Stimulated activated CD8-positive, alpha-beta memory T cell treated with anti-CD3 and anti-CD28 coated beads, Interleukin-4, amount 100 ng/mL, for 24 hours (primary cell): ENCODE results near the gene TVP23C.

ENCODE experiments used
- DNase-seq: peaks from one replicate; pipeline ENCODE4 v3.0.0-alpha.2; 2020; ENCODE audit warnings: low read depth

TVP23C gene

GRCh38 chr17:15496735-15497670 is 66.3 kb downstream of the TVP23C start:
- DNase-seq, result no peak

- no peak for DNase-seq
Observed at GRCh38 chr17:15494821-15495220, 68.5 kb downstream of the TVP23C start.

- no peak for DNase-seq
Observed at GRCh38 chr17:15493693-15494035, 69.6 kb downstream of the TVP23C start.

- DNase-seq, result no peak
Observed at GRCh38 chr17:15492791-15493692, 70.2 kb downstream of the TVP23C start.

DNA sequence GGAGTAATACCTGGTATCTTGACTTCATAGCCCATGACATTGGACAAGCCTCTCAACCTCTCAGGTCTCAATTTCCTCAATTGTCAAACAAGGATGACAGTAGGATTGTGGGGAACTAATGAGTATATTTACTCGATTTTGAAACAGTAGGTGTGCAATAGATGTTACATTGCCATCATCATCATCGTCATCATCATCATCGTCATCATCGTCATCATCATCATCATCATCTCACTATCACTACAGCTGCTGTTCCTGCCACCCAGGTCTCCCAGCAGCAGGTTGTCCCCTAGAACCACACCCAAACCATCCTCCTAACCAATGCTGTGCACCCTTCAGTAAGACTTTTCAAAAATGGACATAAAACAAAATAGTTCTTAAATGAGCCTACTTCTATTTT is 71.1 kb downstream of the TVP23C start:
- no peak for DNase-seq

GRCh38 chr17:15490634-15491261 is 72.5 kb downstream of the TVP23C start:
- DNase-seq, result peak; percentile 4

DNA sequence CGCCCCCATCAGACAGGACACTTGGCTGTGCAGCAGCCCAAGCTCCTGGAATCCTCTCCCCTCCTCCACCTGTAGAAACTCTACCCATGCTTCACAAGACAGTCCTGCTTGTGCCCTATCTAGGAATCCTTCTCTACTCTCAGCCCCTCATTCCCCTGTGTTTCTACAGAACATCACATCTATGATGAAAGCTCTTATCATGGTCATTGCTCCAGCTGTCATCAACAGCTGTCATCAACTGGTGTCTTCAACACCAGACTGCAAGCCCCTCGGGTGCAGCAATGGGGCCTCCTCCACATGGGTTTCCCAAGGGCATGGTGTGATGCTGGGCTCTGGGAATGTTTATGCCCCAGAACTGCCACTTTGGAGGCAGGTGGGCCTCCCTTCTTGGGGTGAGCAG is 74.7 kb downstream of the TVP23C start:
- no peak for DNase-seq

- DNase-seq, result no peak
Observed at GRCh38 chr17:15485045-15485444, 78.2 kb downstream of the TVP23C start.

- DNase-seq, result no peak
Observed at GRCh38 chr17:15483431-15483830, 79.9 kb downstream of the TVP23C start.

DNA sequence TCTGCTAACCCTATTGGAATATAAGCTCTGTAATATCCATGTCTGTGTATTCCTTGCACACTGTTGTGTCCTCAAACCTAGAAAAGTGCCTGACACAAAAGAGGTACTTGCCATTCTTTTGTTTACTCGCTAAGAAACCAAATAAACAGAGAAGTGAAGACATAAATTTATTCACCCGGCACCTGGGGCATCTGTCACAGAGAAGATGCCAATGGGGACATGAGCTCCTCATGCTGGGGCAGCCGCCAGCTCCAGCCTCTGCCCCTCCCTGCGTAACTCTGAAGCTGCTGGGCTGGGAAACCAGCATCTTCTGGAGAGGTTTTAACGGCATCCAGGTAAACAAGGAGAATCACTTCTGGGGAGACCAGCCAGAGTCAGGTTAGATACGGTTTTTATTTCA is 80.8 kb downstream of the TVP23C start:
- no peak for DNase-seq

GRCh38 chr17:15481481-15481880 is 81.8 kb downstream of the TVP23C start:
- DNase-seq, result no peak

- no peak for DNase-seq
Observed at GRCh38 chr17:15480204-15480603, 83.1 kb downstream of the TVP23C start.

- no peak for DNase-seq
Observed at GRCh38 chr17:15479703-15480102, 83.6 kb downstream of the TVP23C start.

DNA sequence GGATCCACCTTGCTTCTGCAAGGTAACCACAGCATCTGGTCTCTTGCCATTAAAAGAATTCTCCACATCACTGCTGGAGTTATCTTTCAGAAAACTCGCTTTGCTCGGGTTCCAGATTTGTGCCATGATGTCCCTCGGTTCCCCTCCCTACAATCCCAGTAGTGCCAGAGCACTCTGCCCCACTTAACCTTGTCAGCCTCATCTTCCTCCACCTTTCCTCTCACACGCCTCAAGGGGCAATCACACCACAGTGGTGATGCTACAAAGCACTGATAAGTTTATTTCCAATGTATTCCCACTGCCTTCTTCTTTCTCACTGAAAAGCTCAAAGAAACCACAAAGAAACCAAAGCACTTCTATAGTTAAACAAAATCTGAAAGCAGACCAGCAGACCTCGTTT is 84.4 kb downstream of the TVP23C start:
- no peak for DNase-seq

DNA sequence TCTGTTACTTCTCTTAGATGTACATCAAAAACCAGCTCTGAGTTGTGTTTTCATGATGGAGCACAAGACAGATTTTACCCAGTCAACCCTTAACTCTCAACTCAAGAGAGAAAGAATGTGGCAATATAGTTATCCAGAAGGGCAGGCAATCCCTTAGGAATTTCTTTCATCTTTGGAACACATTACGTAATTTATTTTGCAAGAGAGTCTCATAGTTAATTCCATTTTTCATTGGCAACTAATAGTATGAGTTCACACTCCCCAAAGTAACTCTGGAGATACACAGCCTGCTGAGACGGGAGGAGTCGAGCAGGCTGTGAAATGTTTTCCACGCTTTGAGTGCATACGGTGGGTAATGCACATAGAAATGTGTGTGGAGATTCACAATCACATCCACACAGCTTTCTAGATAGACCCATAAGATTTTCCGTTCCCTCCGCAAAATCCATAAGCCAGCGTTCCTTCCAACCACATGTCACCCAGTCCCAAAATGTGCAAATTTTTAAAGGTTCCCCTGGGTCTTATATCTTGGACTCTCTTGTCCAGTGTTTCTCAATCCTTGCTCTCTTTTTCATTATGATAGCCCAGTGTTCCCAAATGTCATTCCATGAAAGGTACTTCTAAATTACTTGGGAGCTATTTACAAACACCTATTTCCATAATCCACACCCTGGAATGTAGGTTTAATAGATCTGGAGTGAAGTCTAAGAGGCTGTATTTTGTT is 87.5 kb downstream of the TVP23C start:
- DNase-seq, result no peak

DNA sequence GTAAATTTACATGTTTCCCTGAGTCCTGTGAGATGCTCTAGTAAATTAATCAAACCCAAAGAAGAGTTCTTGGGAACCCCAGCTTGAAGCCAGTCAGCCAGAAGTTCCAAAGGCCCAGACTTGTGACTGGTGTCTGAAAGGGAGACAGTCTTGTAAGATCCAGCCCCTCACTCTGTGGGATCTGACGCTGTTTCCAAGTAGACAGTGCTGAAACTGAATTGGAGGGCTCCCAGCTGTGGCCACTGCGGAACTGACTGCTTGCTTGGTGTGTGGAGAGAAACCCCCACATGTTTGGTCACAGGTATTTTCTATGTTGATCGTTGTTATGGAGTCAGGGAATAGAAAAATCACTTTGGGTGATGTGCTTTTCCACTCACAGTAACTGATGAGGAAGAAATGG is 90.4 kb downstream of the TVP23C start:
- no peak for DNase-seq

- no peak for DNase-seq
Observed at GRCh38 chr17:15470536-15470935, 92.7 kb downstream of the TVP23C start.

DNA sequence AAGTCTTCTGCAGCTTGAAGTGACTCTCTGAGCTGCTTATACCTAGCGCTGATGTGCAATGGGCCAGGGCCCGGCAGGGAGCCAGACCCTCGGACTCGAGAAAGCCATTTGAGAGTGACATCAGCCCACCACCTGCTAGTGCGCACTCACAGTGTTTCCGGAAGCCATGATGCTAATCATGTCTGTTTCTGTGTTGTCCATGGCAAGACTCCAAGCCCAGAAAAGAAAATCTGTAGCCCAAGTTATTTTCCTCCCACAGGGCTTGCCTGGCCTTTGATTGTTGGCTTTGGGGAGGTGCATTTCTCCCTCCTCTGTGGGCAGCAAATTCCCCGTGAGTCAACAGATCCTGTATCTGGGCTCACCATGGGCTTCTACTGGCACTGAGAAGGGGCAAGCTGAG is 94.0 kb downstream of the TVP23C start:
- DNase-seq, result no peak

DNA sequence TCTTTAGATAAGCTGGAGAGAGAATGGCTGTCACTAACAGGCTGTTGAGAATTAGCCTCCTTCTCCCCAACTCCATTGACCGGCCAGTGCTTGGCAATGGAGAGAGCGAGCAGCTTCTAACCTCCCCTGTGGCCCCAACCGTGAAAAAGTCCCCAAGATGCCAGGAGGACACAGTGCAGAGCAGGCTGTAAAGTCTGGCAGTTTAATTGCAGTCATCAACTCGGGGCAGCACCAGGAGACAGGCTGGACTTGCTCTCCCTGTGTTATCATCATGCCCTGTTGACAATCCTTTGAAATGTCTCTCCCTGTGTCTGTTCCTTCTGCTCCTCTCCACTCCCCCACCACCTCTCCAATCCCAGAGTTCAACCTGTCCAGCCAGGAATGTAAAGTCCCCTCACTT is 95.2 kb downstream of the TVP23C start:
- no peak for DNase-seq

- DNase-seq, result no peak
Observed at GRCh38 chr17:15467592-15467991, 95.7 kb downstream of the TVP23C start, which contains the start of gene CDRT4. Gene CDRT4, minus strand, starts transcription at chr17:15467621. Its CDS starts 27,383 bp downstream, at chr17:15440238.

DNA sequence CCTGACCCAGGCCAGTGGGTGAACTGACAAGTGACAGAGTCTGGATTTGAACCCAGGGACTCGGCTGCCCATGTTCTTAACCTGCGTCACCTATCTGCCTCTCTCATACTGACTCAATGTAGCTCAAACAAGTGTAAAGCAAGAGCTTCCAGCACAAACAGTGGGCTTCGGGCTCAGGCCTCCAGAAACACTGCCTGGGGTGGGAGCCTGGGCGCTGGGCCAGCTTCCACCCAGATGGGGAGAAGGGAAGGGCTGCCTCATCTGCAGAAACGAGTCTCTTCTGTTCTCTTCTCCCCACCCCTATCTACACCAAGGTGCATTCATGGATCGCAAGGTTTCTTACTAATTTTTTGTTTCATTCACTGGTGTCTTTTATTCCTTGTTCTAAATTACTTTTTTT is 97.2 kb downstream of the TVP23C start:
- no peak for DNase-seq
